Dendritic cell treated with granulocyte-macrophage colony-stimulating factor and Interleukin-4, amounts not matched to agents 40 ng/mL and 50 ng/mL, for 4 days (primary cell): ENCODE results near the gene CELF1.

Experiments used
- H3K27ac Mint-ChIP-seq: one replicate; pipeline ENCODE4 v1.8.0; 2022; ENCODE audit warnings: mild to moderate bottlenecking, mixed read lengths
- H3K27me3 Mint-ChIP-seq: one replicate; pipeline ENCODE4 v1.8.0; 2022; ENCODE audit warnings: mild to moderate bottlenecking, mixed read lengths
- H3K36me3 Mint-ChIP-seq: one replicate; pipeline ENCODE4 v1.8.0; 2022; ENCODE audit warnings: low read depth, mixed read lengths
- H3K4me1 Mint-ChIP-seq: one replicate; pipeline ENCODE4 v1.8.0; 2022; ENCODE audit warnings: low read depth, mixed read lengths
- H3K4me3 Mint-ChIP-seq: one replicate; pipeline ENCODE4 v1.8.0; 2022; ENCODE audit warnings: mild to moderate bottlenecking, moderate library complexity, mixed read lengths
- H3K9me3 Mint-ChIP-seq: one replicate; pipeline ENCODE4 v1.8.0; 2022; ENCODE audit warnings: mixed read lengths
- intact Hi-C: fragments of 100-400 bp; cut with micrococcal nuclease; formaldehyde crosslinking; loops from one replicate; pipeline ENCODE4 v1.15.0; 2022

Gene CELF1

DNA sequence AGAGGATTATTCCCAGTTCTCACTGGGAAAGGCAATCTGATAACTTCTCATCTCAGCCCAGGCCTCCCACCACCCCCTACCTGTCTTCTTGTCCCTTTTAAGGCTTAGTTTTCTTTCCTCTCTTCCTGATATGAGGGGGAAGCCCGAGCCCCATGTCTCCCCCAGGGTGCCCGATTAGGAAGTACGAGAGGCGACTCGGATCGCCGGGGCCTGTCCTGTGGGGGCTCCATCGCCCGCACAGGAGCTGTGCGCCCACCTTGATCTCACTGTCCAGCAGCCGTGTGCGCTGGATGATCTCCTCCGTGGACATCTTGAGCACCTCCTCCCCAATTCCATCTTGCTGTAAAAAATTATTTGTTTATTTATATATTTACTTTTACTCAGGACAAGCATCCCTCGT is 127.3 kb downstream of the CELF1 start:
- H3K27me3 Mint-ChIP-seq, result no peaks in the 10 kb centered on the region
- peak overlapping the region; percentile 98 for H3K27ac Mint-ChIP-seq
- peak overlapping the region; percentile 99 for H3K4me3 Mint-ChIP-seq
- intact Hi-C loops, result no loop called here
- H3K36me3 Mint-ChIP-seq, result peaks cover 58% of the 10 kb centered on the region
- H3K9me3 Mint-ChIP-seq, result no peaks in the 10 kb centered on the region
- H3K4me1 Mint-ChIP-seq, result peaks cover 24% of the 10 kb centered on the region

- no peaks in the 10 kb centered on the region for H3K27me3 Mint-ChIP-seq
- H3K4me1 Mint-ChIP-seq, result peaks cover 17% of the 10 kb centered on the region
- H3K36me3 Mint-ChIP-seq, result peaks cover 100% of the 10 kb centered on the region
- H3K27ac Mint-ChIP-seq, result no peak overlapping the region
- intact Hi-C loops, result loop anchor here (10.0 kb wide), 1 partner anchor 104 kb away; no protein-coding TSS in a partner anchor
- no peak overlapping the region for H3K4me3 Mint-ChIP-seq
- H3K9me3 Mint-ChIP-seq, result no peaks in the 10 kb centered on the region
Observed at GRCh38 chr11:47418454-47419259, 134.3 kb downstream of the CELF1 start.

- no peak overlapping the region for H3K4me3 Mint-ChIP-seq
- H3K27ac Mint-ChIP-seq, result peak overlapping the region; percentile 11
- peaks cover 24% of the 10 kb centered on the region for H3K4me1 Mint-ChIP-seq
- peaks cover 99% of the 10 kb centered on the region for H3K36me3 Mint-ChIP-seq
- intact Hi-C loops, result loop anchor here (10.0 kb wide), 1 partner anchor 103 kb away; no protein-coding TSS in a partner anchor
- H3K27me3 Mint-ChIP-seq, result no peaks in the 10 kb centered on the region
- no peaks in the 10 kb centered on the region for H3K9me3 Mint-ChIP-seq
Observed at GRCh38 chr11:47417712-47418111, 135.2 kb downstream of the CELF1 start.

GRCh38 chr11:47415949-47416472 is 136.9 kb downstream of the CELF1 start:
- no peak overlapping the region for H3K4me3 Mint-ChIP-seq
- intact Hi-C loops, result loop anchor here (10.0 kb wide), 1 partner anchor 101 kb away; no protein-coding TSS in a partner anchor
- peaks cover 97% of the 10 kb centered on the region for H3K36me3 Mint-ChIP-seq
- no peak overlapping the region for H3K27ac Mint-ChIP-seq
- no peaks in the 10 kb centered on the region for H3K9me3 Mint-ChIP-seq
- peaks cover 32% of the 10 kb centered on the region for H3K4me1 Mint-ChIP-seq
- no peaks in the 10 kb centered on the region for H3K27me3 Mint-ChIP-seq
